HCT116 (cell line): ENCODE data around the gene PBX3. TPM values are rescaled to one million over a fixed set of nuclear protein-coding genes. Genes with fewer than 3 reads are reported as not detected.

Source experiments
- ATAC-seq: fragments of 200-7000 bp; cut with Tn5 transposase; 2 replicates; pipeline ENCODE4 v1.9.1; 2020; ENCODE audit warnings: mild to moderate bottlenecking, moderate library complexity
- BruUV-seq: library from RNA; stranded (reverse); fragments of 400-500 nt; replicated peaks from 2 replicates; lab custom pipeline; 2021; lab: Mats Ljungman, UMichigan
- CTCF ChIA-PET: fragments of 300-600 bp; sonication (Branson Sonifier 250); formaldehyde crosslinking; loops from one replicate; lab custom pipeline; 2021; ENCODE audit warnings: antibody characterized with exemption; lab: Charles Lee
- POLR2A ChIA-PET: fragments of 300-600, 350-600 bp; sonication (Branson Sonifier 250); formaldehyde crosslinking; loops from one replicate; lab custom pipeline; 2021; ENCODE audit warnings: antibody characterized with exemption; lab: Charles Lee
- RAD21 ChIA-PET, 2 experiments: fragments of 300-600 bp; sonication (Branson Sonifier 250); formaldehyde crosslinking; loops; one replicate each; lab custom pipeline; 2023; ENCODE audit warnings: low total read pairs in 2 of 2; ENCODE audit not compliant: uncharacterized antibody in 2 of 2, unreplicated experiment in 2 of 2, low non-redundant PET in 1 of 2; lab: Charles Lee
- DNase-seq: peaks from one replicate; pipeline ENCODE4 v3.0.0-alpha.2; 2010; ENCODE audit warnings: low read depth, low spot score
- H2AFZ ChIP-seq: fragments of 200-600 bp; shearing (Covaris generic), sonication (generic); 2 replicates; pipeline ENCODE4 v1.6.1; 2017; ENCODE audit warnings: low read depth, mixed run types, mixed read lengths, antibody characterized with exemption, low read length; ENCODE audit not compliant: poor library complexity, severe bottlenecking
- H3K27ac ChIP-seq: 2 replicates; pipeline ENCODE4 v1.5.1; 2012; ENCODE audit warnings: low read depth, low read length
- H3K27me3 ChIP-seq: fragments of 200-600 bp; sonication (generic); 2 replicates; pipeline ENCODE4 v1.6.1; 2016; ENCODE audit warnings: mixed run types, low read length, mixed read lengths; ENCODE audit not compliant: insufficient read depth
- H3K36me3 ChIP-seq, 2 experiments: fragments of 200-500 bp in 1 of 2; fragments of 200-600 bp in 1 of 2; sonication (Bioruptor generic) in 1 of 2; sonication (generic) in 1 of 2; 2 replicates each; pipeline versions ENCODE4 v1.5.1 to v1.6.1; 2014 to 2016; ENCODE audit warnings: low read length in 2 of 2, inconsistent platforms in 1 of 2, mixed read lengths in 1 of 2, mixed run types in 1 of 2; ENCODE audit not compliant: insufficient read depth in 2 of 2, control insufficient read depth in 1 of 2
- H3K4me1 ChIP-seq, 2 experiments: fragments of 200-600 bp in 1 of 2; sonication (generic) in 1 of 2; 2 replicates each; pipeline versions ENCODE4 v1.5.1 to v1.6.1; 2012 to 2017; ENCODE audit warnings: low read length in 2 of 2, inconsistent platforms in 1 of 2, mild to moderate bottlenecking in 1 of 2, mixed read lengths in 1 of 2, mixed run types in 1 of 2, moderate library complexity in 1 of 2; ENCODE audit not compliant: insufficient read depth in 2 of 2, control insufficient read depth in 1 of 2
- H3K4me2 ChIP-seq: fragments of 200-600 bp; sonication (generic); 2 replicates; pipeline ENCODE4 v1.6.1; 2017; ENCODE audit warnings: mixed run types, low read length, mixed read lengths
- H3K4me3 ChIP-seq, 2 experiments: fragments of 200-600 bp in 1 of 2; sonication (generic) in 1 of 2; replicated peaks in 1 of 2; 2 replicates each; pipeline ENCODE4 v1.5.1; 2011 to 2016; ENCODE audit warnings: low read length in 2 of 2, control low read depth in 1 of 2, low read depth in 1 of 2, mild to moderate bottlenecking in 1 of 2, mixed read lengths in 1 of 2, mixed run types in 1 of 2
- H3K79me2 ChIP-seq: fragments of 200-600 bp; sonication (generic); 2 replicates; pipeline ENCODE4 v1.6.1; 2017; ENCODE audit warnings: mild to moderate bottlenecking, mixed run types, low read length, moderate library complexity, mixed read lengths; ENCODE audit not compliant: insufficient read depth
- H3K9ac ChIP-seq: fragments of 200-600 bp; sonication (generic); 2 replicates; pipeline ENCODE4 v1.6.1; 2016; ENCODE audit warnings: low read length, mixed read lengths
- H3K9me2 ChIP-seq: fragments of 200-600 bp; sonication (generic), shearing (Covaris generic); 2 replicates; pipeline ENCODE4 v1.6.1; 2017; ENCODE audit warnings: mixed run types, mild to moderate bottlenecking, moderate library complexity; ENCODE audit not compliant: insufficient read depth
- H3K9me3 ChIP-seq, 2 experiments: fragments of 200-500 bp in 1 of 2; fragments of 200-600 bp in 1 of 2; sonication (Bioruptor generic) in 1 of 2; sonication (generic) in 1 of 2; 2 replicates each; pipeline ENCODE4 v1.6.1; 2014 to 2017; ENCODE audit warnings: low read length in 2 of 2, mixed read lengths in 2 of 2, inconsistent platforms in 1 of 2, low read depth in 1 of 2, mild to moderate bottlenecking in 1 of 2, mixed run types in 1 of 2, moderate library complexity in 1 of 2; ENCODE audit not compliant: control insufficient read depth in 1 of 2, insufficient read depth in 1 of 2
- H4K20me1 ChIP-seq: fragments of 200-600 bp; sonication (generic), shearing (Covaris generic); 2 replicates; pipeline ENCODE4 v1.6.1; 2017; ENCODE audit warnings: mixed run types, mild to moderate bottlenecking, moderate library complexity; ENCODE audit not compliant: insufficient read depth
- EGR1 ChIP-seq: IDR thresholded peaks from 2 replicates; pipeline ENCODE4 v1.6.1; 2012; ENCODE audit warnings: low read depth
- ELF1 ChIP-seq: IDR thresholded peaks from 2 replicates; pipeline ENCODE4 v1.6.1; 2012; ENCODE audit warnings: low read depth, borderline replicate concordance
- EZH2 ChIP-seq: fragments of 200-600 bp; sonication (generic); IDR thresholded peaks from 2 replicates; pipeline ENCODE4 v1.6.1; 2017; ENCODE audit warnings: antibody characterized with exemption, mixed run types
- JUND ChIP-seq: IDR thresholded peaks from 2 replicates; pipeline ENCODE4 v1.6.1; 2012
- POLR2A ChIP-seq: IDR thresholded peaks from 2 replicates; pipeline ENCODE4 v1.7.0; 2011; ENCODE audit warnings: borderline replicate concordance; ENCODE audit not compliant: insufficient read depth, insufficient read length; ENCODE audit errors: extremely low read depth
- SIN3A ChIP-seq: IDR thresholded peaks from 2 replicates; pipeline ENCODE4 v1.6.1; 2012; ENCODE audit warnings: low read depth
- SP1 ChIP-seq: IDR thresholded peaks from 2 replicates; pipeline ENCODE4 v1.6.1; 2012; ENCODE audit warnings: low read depth
- SRF ChIP-seq: IDR thresholded peaks from 2 replicates; pipeline ENCODE4 v1.6.1; 2012; ENCODE audit warnings: low read depth
- TCF7L2 ChIP-seq: IDR thresholded peaks from 2 replicates; pipeline ENCODE4 v1.7.0; 2011; ENCODE audit warnings: borderline replicate concordance, inconsistent platforms; ENCODE audit not compliant: insufficient read depth, insufficient read length; ENCODE audit errors: extremely low read depth
- YY1 ChIP-seq: IDR thresholded peaks from 2 replicates; pipeline ENCODE4 v1.6.1; 2011; ENCODE audit warnings: low read length, low read depth, moderate library complexity, mild to moderate bottlenecking; ENCODE audit not compliant: insufficient replicate concordance; ENCODE audit errors: extremely low read depth
- ZFX ChIP-seq: fragments of 450-650 bp; IDR thresholded peaks from 2 replicates; pipeline ENCODE4 v1.6.1; 2017
- ZNF274 ChIP-seq: fragments of 200-500 bp; sonication (Bioruptor generic); IDR thresholded peaks from 2 replicates; pipeline ENCODE4 v1.6.1; 2014; ENCODE audit warnings: mild to moderate bottlenecking, low read depth, low read length, inconsistent platforms
- intact Hi-C: fragments of 100-400 bp; cut with micrococcal nuclease; formaldehyde crosslinking; loops from 2 replicates; pipeline ENCODE4 v1.10.0; 2022
- total RNA-seq: library from RNA; stranded (reverse); gene quantifications from one replicate; pipeline ENCODE4 v1.2.1, GENCODE V29; 2021; ENCODE audit not compliant: unreplicated experiment
- TF ChIP-seq, protein P1 (sequence below): IDR thresholded peaks from 2 replicates; pipeline ENCODE4 v1.6.1; 2012
- TF ChIP-seq, protein P2 (sequence below): IDR thresholded peaks from 2 replicates; pipeline ENCODE4 v1.6.1; 2012
- TF ChIP-seq, protein P3 (sequence below): IDR thresholded peaks from 2 replicates; pipeline ENCODE4 v1.6.1; 2012; ENCODE audit warnings: low read depth

Gene PBX3
- total RNA-seq, 1 experiment from 2014 or later, result 13.5 TPM

DNA sequence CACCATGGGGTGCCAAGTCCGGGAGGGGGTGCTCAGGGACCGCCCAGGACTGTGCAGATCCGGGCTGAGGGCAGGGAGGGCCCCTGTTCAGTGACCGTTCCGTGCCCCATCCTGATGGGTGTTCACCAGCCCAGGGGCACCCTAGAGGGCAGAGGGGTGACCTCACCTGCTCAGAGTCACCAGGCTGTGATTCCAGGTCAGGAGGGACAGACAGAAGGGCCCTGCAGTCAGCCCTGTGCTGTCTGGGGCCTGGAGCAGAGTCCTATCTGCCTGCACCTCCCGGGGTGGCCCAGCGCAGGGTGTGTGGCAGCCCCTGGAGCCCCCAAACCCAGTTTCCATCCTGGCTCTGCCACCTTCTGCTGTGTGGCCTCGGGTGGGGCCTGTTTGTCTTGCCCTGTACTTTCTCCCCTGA lies 241.9 kb downstream of the PBX3 start:
- TF ChIP-seq, protein P1, sequence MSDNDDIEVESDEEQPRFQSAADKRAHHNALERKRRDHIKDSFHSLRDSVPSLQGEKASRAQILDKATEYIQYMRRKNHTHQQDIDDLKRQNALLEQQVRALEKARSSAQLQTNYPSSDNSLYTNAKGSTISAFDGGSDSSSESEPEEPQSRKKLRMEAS, result no peak
- no peak for TF ChIP-seq ZFX
- TF ChIP-seq EZH2, result no peak
- TF ChIP-seq SIN3A, result no peak
- TF ChIP-seq JUND, result no peak
- TF ChIP-seq TCF7L2, result no peak
- TF ChIP-seq, protein P2, sequence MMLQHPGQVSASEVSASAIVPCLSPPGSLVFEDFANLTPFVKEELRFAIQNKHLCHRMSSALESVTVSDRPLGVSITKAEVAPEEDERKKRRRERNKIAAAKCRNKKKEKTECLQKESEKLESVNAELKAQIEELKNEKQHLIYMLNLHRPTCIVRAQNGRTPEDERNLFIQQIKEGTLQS, result no peak
- no peak for TF ChIP-seq SP1
- ATAC-seq, result no peak; the same call in 1 of the 2 replicates

DNA sequence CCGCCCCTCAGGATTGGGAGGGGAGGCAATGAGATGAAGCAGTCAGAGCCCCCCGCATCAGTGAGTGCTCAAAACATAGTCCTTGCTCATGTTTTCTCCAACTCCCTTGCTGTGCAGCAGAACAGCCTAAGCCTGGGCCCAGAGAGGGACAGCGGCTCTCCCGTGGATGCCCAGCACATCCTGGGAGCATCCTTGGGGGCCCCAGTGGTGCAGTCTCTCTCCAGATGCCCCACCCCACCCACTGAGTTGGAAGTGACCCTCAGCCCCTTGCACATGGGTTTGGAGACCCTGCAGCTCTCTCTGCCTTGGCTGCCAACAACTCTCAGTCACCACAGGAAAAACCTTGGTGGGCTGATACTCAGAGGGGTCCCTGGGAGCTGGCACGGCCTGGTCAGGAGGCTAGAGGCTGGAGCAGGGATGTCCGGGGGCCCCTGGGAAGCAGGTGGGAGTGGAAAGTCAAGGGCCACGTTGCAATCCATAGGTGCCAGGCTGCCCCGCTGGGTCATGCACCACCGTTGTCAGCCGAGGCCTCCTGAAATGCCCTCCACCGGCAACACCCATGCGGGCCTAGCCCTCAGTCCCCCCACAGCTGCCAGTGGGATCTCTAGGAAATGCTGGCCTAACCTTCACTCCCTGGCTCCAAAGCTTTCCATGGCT lies 242.5 kb downstream of the PBX3 start:
- no peaks in the 10 kb centered on the region for H3K9me2 ChIP-seq
- TF ChIP-seq, protein P3, sequence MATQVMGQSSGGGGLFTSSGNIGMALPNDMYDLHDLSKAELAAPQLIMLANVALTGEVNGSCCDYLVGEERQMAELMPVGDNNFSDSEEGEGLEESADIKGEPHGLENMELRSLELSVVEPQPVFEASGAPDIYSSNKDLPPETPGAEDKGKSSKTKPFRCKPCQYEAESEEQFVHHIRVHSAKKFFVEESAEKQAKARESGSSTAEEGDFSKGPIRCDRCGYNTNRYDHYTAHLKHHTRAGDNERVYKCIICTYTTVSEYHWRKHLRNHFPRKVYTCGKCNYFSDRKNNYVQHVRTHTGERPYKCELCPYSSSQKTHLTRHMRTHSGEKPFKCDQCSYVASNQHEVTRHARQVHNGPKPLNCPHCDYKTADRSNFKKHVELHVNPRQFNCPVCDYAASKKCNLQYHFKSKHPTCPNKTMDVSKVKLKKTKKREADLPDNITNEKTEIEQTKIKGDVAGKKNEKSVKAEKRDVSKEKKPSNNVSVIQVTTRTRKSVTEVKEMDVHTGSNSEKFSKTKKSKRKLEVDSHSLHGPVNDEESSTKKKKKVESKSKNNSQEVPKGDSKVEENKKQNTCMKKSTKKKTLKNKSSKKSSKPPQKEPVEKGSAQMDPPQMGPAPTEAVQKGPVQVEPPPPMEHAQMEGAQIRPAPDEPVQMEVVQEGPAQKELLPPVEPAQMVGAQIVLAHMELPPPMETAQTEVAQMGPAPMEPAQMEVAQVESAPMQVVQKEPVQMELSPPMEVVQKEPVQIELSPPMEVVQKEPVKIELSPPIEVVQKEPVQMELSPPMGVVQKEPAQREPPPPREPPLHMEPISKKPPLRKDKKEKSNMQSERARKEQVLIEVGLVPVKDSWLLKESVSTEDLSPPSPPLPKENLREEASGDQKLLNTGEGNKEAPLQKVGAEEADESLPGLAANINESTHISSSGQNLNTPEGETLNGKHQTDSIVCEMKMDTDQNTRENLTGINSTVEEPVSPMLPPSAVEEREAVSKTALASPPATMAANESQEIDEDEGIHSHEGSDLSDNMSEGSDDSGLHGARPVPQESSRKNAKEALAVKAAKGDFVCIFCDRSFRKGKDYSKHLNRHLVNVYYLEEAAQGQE, result no peak
- TF ChIP-seq SRF (no peak), ZNF274 (no peak), YY1 (no peak), POLR2A (no peak), EGR1 (no peak), ELF1 (no peak)
- TF ChIP-seq, protein P2, result no peak

More for the DNA sequence above, 241.9 kb downstream of the PBX3 start:
- ChIA-PET CTCF (no interaction called here), RAD21 (no interaction called here), POLR2A (no interaction called here)
- Histone ChIP-seq H3K9ac (no peak overlapping the region), H3K36me3 (no peaks in the 10 kb centered on the region), H3K27ac (no peak overlapping the region), H3K27me3 (no peaks in the 10 kb centered on the region), H2AFZ (no peak overlapping the region), H3K9me3 (no peaks in the 10 kb centered on the region), H3K4me2 (no peak overlapping the region), H3K4me3 (no peak overlapping the region), H3K4me1 (no peaks in the 10 kb centered on the region), H4K20me1 (no peaks in the 10 kb centered on the region), H3K9me2 (no peaks in the 10 kb centered on the region), H3K79me2 (no peaks in the 10 kb centered on the region)
- no TSS peak for BruUV-seq
- intact Hi-C loops, result no loop called here
- no peak for DNase-seq

More for the DNA sequence above, 242.5 kb downstream of the PBX3 start:
- H3K27me3 ChIP-seq, result no peaks in the 10 kb centered on the region
- no peak overlapping the region for H2AFZ ChIP-seq
- H3K9me3 ChIP-seq, result no peaks in the 10 kb centered on the region
- no peak for ATAC-seq
- no peak for DNase-seq
- H3K27ac ChIP-seq, result no peak overlapping the region
- no peaks in the 10 kb centered on the region for H4K20me1 ChIP-seq
- H3K4me3 ChIP-seq, result no peak overlapping the region
- no peak overlapping the region for H3K4me2 ChIP-seq
- ChIA-PET CTCF (no interaction called here), RAD21 (no interaction called here), POLR2A (no interaction called here)
- H3K9ac ChIP-seq, result no peak overlapping the region
- BruUV-seq, result no TSS peak
- no peaks in the 10 kb centered on the region for H3K36me3 ChIP-seq
- H3K4me1 ChIP-seq, result no peaks in the 10 kb centered on the region
- intact Hi-C loops, result no loop called here
- no peaks in the 10 kb centered on the region for H3K79me2 ChIP-seq
